HG02870 (cell line): Measurements from ENCODE around the gene TXLNA.

Experiments
- ATAC-seq: cut with Tn5 transposase; IDR thresholded peaks from one replicate; pipeline ENCODE4 v1.9.1; 2021; ENCODE audit warnings: mild to moderate bottlenecking, moderate library complexity; ENCODE audit not compliant: unreplicated experiment

TXLNA gene

DNA sequence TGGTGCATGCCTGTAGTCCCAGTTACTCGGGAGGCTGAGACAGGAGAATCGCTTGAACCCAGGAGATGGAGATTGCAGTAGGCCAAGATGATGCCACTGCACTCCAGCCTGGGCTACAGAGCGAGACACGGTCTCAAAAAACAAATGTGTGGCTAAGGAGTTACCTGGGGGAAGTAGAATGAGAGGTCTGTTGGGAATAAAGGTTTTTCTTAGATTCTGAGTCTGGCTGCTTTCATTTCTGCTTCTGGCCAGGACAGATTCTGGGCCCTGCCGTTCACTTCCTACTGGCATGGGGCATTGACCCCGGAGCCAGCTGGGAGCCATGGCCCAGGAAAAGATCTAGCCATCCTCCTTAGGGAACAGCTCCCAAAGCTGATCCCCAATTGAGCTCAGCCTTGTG is 29.0 kb downstream of the TXLNA start:
- ATAC-seq = no peak

DNA sequence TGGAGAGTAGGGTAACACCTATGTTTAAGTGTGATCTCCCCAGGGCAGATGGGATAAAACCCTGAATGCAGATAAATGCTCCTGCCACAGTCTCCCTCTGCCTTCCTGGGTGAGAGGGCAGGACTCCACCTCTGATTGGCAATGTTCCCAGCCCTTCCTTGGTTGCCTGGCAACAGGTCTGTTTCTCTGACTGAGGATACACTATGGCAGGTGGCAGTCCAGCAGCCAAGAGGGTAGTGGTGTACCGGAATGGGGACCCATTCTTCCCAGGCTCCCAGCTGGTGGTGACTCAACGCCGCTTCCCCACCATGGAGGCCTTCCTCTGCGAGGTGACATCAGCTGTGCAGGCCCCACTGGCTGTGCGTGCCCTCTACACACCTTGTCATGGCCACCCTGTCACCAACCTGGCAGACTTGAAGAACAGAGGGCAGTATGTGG is 29.4 kb downstream of the TXLNA start, which contains the start of gene DCDC2B:
TSS of gene DCDC2B (plus strand) at position 199 of the 438 bp plus-strand sequence. CDS start at position 204, 5 bp downstream.
- no peak for ATAC-seq

DNA sequence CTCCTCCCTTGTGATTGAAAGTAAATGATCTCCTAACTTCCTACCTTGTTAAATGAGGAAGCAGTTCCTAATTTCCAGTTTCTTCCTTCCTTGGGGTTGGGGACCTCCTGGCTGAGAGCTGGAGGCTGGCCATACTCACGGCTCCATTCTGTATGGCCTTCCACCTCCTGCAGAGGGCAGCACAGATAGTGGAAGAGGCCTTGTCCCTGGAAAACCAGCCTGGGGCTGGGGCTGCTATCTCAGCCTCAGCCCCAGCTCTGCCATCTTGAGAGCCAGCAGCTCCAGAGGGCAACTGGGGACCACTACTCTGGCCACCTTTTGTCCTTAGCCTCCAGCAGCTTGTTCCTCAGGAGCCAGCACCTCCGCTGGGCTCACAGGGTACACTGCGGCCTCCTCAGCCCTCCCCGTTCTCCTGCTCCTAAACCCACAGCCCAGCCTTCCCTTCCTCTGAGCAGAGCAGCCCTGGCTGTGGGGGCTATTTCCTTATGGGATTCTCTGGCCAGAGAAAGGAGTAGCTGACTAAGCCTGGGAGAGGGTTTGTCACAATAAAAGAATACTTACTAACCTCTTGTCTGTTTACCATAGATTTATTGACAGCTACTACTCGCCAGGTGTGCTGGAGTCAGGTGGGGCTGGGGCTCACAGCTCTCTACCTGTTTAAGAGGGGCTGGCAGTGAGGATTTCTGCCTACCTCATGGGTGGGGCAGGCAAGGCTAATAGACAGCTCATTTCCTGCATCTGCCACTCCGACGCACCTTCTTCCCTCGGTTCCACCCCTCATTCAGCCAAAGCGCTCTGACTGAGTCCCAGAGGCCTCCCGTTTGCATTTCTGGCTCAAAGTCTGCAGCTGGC is 36.4 kb downstream of the TXLNA start:
- ATAC-seq = no peak

DNA sequence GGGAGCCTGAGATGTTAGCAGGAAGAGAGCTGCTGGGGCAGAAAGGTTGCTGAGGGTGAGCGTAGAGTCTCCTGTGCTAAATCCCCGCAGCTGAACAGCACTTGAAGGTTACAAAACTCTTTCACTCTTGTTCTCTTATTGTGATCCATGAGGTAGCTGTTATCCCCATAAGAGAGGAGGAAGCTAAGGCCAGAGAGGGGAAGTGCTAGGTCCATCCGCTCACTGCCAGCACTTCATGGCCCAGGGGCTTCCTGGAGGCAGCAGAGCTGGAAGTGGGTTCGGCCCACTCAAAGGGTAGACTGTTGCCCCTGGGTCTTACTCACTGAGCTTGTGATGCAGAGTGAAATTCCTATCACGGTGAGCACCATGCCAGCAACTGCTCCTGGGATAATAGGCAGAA is 37.1 kb downstream of the TXLNA start:
- no peak for ATAC-seq

DNA sequence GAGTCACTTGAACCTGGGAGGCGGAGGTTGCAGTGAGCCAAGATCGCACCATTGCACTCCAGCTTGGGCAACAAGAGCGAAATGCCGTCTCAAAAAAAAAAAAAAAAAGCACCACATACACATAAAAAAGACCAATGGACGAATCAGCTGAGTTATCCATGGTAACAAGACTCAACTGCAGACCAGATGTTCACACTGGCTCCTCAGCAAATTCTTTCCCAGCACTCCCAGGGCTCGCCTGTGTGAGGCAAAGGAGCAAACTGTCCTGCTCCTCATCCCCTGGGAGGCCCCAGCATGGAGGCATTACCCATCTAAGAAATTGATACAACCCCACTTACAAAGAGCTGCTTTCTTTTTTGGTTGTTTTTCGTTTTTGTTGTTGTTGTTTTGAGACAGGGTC is 39.5 kb downstream of the TXLNA start:
- no peak for ATAC-seq

DNA sequence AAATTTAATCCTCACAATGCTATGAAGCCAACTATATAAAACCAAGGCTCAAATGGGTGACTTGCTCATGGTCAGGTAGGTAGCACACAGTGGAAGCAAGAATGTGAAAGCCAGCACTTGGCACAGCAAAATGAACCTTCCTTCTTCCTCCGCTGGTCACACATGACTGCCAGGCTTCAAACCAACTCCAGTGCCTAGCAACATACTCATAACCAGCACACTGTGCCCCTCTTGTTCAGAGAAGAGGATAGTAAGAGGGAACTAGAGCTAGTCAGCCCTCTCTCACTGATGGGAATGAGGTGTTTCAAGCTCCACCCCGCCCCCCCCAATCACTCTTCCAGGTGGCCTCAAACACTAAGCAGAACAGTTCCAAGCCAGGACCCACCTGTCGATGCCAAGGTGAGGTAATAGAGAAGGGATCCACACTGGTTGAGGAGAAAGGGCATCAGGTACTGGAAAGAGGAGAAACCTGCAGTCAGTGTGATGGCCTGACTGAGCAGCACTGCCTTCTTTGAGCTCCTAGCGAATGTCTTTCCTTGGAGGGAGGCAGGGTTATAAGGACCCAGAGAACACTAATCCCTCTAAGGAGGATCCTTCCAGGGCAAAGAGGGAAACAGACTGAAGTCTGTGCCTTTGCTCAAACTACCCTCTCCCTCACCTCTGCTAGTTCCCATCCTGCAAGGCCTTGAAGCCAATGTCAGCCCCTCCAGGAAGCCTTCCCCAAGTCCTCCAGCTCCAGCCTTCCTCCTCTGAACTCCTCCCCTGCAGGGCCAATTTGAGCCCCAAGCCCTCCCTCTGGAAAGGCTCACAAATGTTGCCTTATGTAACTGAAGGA is 41.5 kb downstream of the TXLNA start:
- ATAC-seq = no peak

DNA sequence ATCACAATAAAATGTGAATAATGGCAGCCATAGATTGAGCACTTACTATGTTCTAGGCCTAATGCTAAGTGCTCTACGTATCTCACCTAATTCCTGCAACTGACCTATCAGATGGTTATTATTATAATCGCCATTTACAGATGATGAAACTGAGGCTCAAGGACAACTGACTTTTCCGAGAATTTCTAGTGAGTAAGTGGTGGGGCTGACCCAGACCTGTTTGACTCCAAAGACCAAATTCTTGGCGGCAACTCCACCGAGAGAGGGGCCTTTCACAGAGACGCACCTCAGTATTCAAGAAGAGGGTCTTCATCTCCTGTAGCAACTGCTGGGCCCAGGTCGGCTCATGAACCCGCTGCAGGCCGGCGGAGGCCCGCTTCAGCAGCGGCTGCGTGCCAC is 42.1 kb downstream of the TXLNA start:
- ATAC-seq = no peak

DNA sequence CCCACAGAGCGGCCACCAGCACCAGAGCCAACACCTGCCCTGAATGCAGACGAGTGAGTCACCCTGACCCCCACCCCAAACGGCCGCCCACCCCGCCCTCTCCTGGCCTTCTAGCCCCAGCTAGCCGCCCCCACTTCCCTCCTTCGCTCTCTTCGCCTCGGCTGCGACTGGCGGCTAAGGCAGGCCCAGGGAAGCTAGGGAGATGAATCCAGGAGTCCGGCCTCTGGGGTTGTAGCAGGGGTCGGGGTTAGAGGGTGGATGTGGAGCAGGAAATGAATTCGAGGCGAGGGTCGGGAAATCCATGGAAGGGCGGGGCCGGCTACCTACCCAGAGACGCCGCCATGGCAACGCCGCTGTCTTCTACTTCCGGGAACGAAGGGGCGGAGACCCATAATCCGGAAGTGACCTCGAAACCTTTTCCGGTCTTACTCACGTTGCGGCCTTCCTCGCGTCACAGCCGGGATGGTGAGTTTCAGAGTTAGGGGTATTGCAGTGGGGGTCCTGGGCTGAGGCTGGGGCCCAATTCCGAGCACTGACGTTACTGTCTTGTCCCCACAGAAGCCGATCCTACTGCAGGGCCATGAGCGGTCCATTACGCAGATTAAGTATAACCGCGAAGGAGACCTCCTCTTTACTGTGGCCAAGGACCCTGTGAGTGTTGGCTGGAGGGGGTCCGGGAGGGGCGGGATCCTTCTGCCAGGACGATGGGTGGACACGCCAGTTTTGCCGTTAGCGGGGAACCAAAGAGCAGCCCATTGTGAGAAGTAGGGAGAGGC is 42.7 kb downstream of the TXLNA start, which contains the start of the genes EIF3I and TMEM234:
TSS of gene EIF3I (plus strand) at position 428 of the 776 bp plus-strand sequence. CDS start at position 463, 35 bp downstream.
TSS of gene TMEM234 (minus strand) at position 374 of the 776 bp plus-strand sequence. CDS start at position 343, 31 bp downstream.
- peak; percentile 94 for ATAC-seq

DNA sequence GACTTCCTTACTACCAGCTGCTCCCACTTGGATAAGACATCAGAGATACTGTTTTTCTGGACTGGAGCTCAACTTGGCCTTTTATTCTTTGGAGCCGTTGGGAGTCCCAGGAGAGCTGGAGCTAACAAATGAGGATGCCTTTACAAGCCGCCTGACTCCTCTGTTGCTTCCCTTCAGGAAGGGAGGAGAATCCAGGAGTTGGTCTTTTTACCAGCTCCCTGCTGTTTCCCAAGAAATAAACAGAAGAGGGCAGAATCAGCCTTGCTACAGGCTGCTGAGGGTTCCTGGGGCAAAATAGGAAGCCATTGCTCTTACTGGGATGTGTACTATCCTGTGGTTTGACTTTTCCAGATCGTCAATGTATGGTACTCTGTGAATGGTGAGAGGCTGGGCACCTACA is 44.2 kb downstream of the TXLNA start:
- no peak for ATAC-seq

DNA sequence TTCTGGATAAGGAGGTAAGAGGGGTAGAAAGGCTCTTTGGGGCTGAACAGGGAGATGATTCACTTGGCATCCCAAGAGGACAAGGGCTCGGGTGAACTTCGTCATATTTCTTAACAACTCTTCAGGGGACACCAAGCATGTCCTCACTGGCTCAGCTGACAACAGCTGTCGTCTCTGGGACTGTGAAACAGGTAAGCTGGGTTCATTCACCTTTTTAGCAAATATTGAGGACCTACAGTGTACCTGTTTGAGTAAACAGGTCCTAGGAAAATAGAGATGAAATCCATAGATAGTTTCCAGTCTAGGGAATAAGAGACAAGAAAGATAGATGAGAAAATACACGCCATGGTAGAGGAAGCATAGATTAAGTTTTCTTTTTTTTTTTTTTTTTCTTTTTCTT is 44.8 kb downstream of the TXLNA start:
- ATAC-seq = no peak

DNA sequence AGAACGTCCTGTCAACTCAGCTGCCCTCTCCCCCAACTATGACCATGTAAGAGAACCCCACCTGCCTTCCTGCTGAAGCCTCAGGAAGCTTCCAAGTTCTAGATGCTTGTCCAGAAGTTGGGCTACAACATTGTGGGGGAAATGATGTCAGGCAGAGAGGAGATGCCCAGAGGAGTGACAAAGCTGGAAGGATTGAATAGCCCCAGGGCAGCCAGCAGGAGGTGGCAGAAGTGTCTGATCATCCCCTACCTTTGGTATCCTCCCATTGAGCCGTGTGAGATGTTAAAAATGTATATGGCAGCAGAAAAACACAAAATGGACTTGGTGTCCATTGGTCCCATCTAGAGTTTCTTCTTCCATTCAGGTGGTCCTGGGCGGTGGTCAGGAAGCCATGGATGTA is 49.3 kb downstream of the TXLNA start:
- ATAC-seq = no peak

DNA sequence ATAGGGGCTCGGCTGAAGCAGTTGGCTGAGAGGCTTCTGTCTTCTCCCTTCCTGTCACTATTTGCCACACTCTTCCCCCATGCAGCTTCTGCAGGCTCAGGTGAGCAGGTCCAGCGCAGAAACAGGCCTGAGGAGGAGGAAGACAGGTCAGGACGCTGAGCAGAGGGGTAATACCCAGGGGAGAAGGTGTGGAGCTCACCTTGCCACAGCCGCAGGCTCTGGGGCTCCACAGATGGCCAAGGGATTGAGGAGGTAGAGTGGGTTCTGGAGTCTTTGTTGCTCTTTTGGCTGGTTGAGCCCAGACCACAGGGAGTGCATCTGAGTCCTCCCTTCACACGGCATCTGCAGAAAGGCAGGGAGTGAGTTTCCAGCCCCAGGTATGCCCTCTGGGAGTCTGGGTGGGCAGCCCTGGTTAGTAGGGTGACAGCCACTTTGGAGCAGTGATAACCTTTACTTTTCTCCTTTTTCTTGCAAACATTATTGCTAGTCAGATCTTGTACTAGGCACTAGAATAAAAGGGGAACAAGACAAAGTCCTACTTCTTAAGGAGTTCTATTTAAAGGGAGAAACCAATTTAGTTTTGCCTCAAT is 52.5 kb downstream of the TXLNA start:
- ATAC-seq = no peak

DNA sequence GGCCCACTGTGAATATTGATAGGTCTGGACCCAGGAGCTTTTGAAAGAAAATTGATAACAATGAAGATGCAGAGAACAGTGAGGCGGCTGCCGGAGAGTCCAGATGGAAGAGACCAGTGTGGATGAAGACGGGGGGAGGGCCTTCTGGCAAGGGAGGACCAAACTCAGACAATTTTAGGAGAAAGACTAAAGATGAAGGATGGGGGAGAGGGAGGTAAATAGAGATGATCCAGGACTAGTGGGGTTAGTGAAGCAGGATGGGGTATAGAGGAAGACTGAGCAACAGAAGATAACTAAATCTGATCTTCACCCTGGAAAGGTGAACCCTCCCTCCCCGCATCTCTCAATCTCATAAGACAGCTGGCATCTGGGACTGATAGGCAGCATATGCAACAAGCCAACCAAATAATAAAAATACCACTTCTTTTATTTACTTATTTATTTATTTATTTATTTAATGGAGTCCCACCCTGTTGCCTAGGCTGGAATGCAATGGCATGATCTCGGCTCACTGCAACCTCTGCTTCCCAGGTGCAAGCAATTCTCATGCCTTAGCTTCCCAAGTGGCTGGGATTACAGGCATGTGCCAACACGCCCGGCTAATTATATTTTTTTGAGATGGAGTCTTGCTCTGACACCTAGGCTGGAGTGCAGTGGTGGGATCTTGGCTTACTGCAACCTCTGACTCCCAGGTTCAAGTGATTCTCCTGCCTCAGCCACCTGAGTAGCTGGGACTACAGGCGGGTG is 53.3 kb downstream of the TXLNA start:
- no peak for ATAC-seq

DNA sequence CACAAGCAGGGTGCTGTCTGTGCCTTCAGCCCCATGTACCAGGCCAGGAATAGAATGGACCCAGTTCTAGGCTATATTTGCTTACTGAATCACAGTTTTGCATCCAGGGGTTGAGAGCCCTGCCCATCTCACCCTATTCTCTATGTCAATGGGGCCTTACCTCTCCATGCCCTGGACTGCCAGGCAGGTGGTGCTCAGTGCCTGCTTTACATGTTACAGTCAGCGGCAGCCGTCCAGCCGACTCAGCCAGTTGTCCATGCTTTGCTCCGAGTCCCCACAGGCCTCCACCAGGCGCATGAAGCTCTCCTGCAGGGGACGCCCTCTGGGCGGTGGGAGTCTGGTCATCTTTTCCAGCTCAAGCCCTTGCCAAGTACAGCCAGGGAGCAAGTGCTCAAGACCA is 55.3 kb downstream of the TXLNA start:
- no peak for ATAC-seq

DNA sequence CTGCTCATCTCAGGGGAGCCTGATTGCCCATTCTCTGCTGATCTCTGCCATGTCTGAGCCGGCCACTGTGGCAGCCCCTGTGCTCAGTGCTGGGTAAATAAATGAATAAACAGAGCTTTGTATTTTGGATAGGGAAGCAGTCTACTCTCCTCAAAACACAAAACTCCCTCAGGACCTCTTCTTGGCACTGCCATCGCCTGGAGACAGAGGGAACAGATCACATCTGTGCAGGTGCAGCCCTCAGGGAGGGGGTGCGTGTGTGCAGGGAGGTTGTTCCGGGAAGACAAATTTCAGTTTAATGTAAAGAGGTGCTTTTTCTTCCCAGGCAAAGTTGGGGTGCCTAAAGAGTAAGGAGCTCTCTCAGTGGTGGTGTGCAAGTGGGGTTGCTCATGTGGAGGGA is 59.9 kb downstream of the TXLNA start:
- ATAC-seq = no peak

DNA sequence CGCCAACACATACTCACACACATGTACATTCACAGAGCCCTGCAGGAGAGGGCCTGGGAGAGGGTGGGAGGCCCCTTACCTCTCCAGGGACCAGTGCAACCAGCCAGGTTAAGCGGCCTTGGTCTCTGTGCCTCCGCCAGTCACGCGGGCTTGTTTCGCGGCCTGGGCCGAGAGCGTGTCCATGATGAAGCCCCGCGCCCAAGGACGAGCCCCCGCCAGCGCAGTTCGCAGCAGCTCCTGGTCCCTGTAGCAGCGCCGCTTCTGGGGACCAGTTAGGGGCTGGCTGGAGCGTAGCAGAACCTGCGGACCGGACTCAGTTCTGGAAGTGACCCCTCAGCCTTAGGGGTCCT is 60.3 kb downstream of the TXLNA start:
- ATAC-seq = no peak

DNA sequence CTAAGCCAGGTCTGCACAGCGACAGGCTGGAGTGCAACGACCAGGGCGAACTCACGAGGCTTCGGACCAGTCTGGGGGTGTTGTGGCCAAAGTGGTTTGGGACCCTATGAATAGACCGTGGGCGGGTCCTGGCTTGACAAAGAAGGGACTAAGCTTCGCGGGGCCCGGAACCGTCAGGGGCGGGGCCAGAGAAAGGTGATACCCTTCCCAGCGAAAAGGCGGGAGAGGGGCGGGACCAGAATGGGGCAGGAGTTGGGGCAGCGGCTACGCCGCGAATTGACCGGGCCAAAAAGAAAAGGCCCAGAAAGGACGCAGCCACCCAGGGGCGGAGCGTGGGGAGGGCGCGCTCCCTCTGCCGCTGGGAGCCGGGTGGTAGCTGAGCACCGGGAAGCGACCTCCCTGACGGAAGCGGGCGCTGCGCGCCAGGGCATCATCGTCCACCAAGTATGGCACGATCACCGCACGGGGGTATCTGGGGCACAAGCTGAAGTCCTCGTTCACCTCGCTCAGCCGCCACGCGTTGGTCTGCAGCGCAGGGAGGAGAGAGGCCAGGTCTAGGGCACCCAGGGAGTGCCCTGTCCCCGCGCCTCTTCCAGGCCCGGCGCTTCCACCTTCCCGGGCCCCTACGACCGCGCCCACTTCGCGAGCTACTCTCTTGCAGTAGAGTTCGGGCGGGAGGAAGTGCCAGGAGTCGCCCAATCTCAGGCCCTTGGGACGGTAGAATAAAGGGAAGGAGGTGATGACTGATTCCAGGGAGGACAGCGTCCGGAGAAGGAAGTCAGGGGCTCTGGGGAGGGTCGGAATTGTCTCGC is 60.9 kb downstream of the TXLNA start:
- ATAC-seq = no peak

DNA sequence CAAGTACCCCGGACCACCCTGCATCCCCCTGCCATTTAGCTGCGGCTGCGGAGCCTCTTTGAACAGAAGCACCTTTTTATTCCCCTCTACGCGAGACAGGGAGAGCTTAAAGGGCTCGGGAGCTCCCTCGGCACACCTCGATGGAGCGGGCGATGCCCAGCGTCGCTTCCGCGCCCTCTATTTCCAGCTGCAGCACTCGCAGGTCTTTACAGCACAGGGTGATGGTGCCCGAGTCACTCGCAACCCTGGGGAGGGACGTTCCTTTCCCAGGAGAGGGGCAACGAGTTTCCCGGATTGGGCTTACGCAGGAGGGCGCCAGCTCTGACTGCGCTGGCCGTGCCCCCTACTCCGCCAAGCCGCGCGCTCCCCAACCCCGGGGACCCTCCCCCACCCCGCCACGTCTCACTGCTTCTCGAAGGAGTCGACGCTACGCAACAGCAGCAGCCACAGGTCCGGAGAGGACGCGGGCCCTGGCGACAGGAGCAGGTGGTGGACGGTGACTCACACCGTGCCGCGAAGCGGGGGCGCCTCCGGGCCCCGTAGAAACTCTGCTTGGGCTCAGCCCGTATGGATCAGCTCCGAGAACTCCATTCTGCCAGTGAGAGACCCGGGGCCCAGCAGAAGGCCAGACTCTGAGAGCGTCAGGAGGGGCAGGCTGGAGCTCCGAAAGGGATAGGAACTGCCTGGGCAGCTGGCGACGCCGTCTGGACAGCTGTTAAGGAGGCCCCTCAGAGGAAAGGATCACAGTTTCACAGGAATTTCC is 61.7 kb downstream of the TXLNA start:
- no peak for ATAC-seq
